HG03108 (cell line): ENCODE measurements around the gene ARHGEF11.

Source experiments
- ATAC-seq: cut with Tn5 transposase; IDR thresholded peaks from one replicate; pipeline ENCODE4 v1.9.1; 2021; ENCODE audit warnings: moderate library complexity; ENCODE audit not compliant: unreplicated experiment

ARHGEF11 gene

GRCh38 chr1:156912861-156913808, 132.4 kb downstream of the ARHGEF11 start:
- ATAC-seq, result no peak

- no peak for ATAC-seq
Measured at GRCh38 chr1:156912310-156912709, 133.2 kb downstream of the ARHGEF11 start.

GRCh38 chr1:156911577-156912298, 133.8 kb downstream of the ARHGEF11 start:
- ATAC-seq, result no peak

DNA sequence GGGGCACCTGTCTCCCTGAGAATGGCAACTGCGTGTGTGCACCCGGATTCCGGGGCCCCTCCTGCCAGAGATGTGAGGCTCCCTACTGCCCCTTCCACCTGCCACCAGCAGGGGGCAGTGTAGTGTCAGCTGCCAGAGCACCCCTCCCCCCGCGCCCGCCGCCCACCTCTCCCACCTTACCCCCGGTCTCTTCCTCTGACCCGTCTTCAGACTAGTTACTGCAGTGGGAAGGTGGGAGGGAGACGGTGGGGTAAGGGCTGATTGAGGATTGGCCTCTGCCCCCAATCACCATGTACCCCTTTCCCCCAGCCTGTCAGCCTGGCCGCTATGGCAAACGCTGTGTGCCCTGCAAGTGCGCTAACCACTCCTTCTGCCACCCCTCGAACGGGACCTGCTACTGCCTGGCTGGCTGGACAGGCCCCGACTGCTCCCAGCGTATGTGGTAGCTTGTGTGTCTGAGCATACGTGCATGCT, 135.2 kb downstream of the ARHGEF11 start:
- ATAC-seq, result no peak

DNA sequence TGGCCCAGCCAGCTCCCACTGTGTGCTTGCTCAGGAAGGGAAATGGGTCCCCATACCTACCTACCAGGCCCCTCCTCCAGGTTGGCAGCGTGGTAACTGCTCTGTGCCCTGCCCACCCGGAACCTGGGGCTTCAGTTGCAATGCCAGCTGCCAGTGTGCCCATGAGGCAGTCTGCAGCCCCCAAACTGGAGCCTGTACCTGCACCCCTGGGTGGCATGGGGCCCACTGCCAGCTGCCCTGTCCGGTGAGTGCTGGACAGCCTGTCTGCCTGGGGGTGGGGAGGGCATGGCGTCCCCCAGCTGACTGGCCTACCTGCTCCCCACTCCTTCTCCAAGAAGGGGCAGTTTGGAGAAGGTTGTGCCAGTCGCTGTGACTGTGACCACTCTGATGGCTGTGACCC, 135.9 kb downstream of the ARHGEF11 start:
- no peak for ATAC-seq

DNA sequence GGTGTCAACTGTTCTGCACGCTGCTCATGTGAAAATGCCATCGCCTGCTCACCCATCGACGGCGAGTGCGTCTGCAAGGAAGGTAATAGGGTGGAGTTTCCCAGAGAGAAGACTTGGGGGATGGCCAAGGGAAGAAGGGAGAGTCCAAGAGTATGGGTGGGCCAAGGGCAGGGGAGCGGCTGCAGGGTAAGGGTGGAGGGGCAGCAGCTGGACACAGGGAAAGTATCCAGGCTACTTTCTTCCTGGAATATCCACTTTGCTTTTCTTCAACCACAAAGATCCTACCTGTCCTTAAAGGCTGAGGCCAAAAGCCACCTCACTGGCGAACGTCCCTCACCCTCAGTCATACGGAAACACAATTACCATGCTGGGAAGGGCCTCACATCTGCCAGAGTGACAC, 136.6 kb downstream of the ARHGEF11 start:
- no peak for ATAC-seq

DNA sequence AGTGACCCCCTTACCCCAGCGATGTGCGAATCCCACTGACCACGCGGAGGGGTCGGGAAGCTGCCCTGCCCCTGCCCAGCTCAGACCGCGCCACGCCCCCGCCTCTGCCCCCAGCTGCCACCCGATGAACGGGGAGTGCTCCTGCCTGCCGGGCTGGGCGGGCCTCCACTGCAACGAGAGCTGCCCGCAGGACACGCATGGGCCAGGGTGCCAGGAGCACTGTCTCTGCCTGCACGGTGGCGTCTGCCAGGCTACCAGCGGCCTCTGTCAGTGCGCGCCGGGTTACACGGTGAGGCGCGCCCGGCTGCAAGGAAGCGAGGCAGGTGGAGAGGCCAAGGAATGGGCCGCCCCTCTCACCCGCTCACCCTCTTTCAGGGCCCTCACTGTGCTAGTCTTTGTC, 137.0 kb downstream of the ARHGEF11 start:
- ATAC-seq, result no peak

- no peak for ATAC-seq
Measured at GRCh38 chr1:156906206-156906906, 139.2 kb downstream of the ARHGEF11 start.

DNA sequence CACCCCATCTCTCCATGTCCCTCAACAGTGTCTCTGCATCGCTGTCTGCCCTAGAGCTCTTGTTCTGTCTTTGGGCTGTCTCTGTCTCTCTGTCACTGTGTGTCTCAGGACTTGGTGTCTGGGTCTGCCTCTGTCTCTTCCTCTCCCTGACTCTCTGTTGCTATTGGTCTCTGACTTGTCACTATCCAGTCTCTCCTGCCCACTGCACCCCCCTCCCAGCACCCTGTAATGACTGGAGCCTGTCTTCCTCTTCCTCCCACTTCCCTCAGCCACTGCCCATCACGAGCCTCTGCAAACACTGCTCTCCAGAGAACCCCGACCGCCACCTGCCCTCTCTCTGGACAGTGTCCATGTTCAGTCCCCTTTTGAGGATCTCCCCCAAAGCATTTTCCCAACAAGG, 139.9 kb downstream of the ARHGEF11 start:
- ATAC-seq, result no peak

GRCh38 chr1:156905176-156905575, 140.4 kb downstream of the ARHGEF11 start:
- no peak for ATAC-seq

DNA sequence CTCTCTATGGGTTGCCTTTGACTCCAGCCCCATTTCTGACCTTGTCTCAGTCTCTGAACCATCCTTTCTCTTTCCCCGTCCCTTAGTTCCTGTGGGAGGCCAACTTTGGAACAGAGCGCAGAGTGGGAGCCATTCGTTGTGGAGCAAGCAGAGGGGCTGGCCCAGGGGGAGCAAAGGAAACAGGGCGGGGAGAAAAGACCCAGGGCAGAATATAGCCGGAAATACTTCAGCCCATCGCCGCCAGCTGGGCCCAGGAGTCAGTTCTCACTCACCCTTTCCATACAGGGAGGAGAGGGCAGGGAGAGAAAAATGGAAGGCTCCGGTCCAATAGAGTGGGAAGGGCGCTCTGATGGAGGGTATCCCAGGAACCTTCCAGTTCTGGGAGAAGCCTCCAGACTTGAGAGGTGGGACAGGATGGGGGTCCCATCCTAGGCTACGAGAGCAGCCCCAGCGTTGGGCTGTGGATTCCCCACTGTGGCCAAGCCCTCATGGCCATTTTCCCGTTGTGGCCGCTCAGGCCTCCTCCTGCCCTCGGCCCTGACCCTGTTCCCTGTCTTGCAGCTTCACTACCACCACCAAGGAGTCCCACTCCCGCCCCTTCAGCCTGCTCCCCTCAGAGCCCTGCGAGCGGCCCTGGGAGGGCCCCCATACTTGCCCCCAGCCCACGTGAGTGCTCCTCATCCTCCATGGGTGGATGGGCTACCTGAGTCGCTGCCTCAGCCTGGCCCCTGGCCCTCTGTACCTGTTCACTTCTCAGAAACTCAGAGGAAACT, 141.2 kb downstream of the ARHGEF11 start:
- no peak for ATAC-seq

DNA sequence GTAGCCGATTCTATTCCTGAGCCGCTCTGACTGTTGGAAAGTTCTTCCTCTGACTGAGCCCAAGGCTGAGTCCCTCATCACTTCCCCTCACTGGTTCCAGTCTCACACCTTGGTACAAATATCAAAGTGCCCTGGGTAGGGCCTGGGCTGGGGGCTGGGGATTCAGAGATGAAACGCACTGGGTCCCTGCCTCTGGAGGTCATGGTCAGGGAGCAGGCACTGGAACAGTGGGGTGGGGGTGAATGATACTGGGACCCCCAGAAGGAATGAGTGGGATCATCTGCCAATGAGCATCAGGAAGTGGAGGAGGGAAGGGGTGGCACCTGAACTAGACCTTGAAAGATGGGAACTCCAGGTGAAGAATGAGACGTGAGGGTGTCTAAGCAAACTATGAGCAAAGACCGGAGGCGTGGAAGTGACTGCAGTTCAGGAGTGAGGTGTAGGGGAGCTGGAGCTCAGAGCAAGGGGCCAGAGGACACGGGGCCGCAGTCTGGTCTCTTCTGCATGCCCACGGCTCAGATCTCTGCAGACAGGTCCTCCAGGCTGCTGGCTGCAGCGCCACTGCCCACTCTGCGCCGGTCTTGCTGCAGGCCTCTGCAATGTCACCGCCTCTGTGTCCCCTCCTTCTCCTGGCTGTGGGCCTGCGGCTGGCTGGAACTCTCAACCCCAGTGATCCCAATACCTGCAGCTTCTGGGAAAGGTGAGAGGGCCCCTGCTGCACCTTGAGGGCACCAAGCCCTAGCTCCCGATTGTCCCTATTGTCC, 142.0 kb downstream of the ARHGEF11 start:
- ATAC-seq, result no peak

DNA sequence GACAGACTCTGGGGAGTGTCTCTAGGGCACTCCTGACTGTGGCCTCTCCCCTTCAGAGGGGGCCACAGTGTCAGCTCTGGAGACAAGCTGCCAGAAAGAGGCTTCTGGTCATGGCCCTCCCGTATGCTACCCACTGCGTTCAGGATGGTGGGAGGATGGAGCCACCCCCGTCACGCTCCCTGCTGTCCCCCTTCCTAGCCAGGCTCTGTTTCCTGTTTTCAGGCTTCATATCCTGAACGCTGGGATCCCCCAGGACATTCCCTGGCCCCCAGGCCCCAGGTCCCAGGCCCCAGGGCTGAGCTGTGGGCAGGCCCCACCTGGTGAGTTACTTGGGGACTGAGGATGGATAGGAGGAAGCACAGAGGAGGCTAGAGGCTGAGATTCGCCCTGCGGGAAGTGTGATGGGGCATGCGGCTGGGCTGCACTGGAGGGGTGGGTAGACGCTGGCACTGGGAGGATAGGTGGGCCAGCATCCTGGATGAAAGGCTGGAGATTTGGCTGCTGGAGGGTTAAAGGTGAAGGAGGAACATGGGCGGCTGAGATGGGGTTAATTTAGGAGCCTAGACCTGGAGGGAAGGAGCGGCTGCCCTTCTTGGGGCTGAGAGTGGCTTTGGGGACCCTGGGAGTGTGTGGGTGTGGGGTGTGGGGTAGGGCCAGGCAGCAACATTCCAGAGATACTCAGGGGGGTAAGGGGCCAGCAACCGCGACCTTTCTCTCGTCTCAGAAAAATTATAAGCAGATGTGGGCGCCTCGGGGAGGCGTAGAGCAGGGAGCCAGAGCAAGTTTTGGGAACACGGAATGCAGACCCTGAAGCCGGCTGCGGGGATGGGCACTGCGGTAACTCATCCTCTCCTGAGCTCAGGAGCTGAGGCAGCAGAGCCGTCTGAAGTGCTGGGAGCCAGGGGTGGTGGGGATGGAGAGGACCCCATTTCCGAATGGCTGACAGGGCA, 143.3 kb downstream of the ARHGEF11 start:
- no peak for ATAC-seq

GRCh38 chr1:156901590-156901900, 144.0 kb downstream of the ARHGEF11 start:
- no peak for ATAC-seq

GRCh38 chr1:156900896-156901589, 144.5 kb downstream of the ARHGEF11 start:
- ATAC-seq, result no peak

DNA sequence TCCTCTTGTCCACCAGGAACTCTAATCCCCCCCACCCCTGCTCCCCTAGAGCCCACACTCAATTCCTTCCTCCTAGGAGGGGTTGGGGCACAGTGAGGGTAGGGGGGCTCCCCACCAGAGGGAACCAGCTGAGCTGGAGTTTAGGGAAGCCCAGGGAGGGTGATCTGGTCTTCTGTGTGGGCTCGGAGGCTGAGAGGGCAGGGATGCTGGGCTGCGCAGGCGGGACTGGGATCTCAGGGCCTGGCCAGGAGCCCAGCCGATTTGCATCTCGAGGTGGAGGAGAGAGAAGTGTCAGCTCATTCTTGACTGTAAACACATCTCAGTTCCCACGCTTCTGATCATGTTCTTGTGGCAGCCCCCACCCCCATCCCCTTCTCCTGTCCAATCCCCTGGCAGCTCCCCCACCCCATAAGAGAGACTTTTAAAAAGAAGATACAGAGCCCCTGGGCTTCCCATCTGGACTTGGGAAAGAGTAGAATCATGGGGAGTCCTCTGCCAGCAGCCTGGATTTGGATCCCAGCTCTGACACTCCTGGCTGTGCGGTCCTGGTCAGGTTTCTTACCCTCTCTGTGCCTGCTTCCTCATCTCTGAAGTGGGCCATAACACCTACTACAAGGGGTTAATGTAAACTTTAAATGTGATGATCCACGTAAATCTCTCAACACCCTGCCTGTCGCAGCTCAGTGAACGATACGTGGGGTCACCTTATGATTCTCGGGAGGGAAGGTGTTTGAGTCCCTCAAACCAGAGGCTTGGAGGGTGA, 145.4 kb downstream of the ARHGEF11 start:
- no peak for ATAC-seq

GRCh38 chr1:156898971-156899664, 146.4 kb downstream of the ARHGEF11 start:
- ATAC-seq, result no peak
